ENCODE measurements around the gene DDA1. TPM values are rescaled to one million over a fixed set of nuclear protein-coding genes. Genes with fewer than 3 reads are reported as not detected.
"Not testable (repeated sequence)": the region's sequence is repeated elsewhere in the genome, so short reads cannot be mapped to it uniquely, and the experiment has no call there.

Gene DDA1
- total RNA-seq, 1 experiment from 2014 or later, result 87.9 TPM

DNA sequence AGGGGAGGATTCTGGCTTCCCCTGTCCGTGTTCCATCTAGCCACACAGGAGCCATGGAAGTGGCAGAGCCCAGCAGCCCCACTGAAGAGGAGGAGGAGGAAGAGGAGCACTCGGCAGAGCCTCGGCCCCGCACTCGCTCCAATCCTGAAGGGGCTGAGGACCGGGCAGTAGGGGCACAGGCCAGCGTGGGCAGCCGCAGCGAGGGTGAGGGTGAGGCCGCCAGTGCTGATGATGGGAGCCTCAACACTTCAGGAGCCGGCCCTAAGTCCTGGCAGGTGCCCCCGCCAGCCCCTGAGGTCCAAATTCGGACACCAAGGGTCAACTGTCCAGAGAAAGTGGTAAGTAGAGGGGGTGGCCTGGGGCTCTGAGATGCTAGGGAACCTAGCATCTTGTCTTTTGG lies 40.6 kb upstream of the DDA1 start:
- no TSS peak for BruUV-seq (replicated peaks)
- H3K79me2 ChIP-seq (ENCODE audit: low read length), result peaks cover 17% of the 10 kb centered on the region
- H3K4me1 ChIP-seq (ENCODE audit: insufficient read depth, low read length), result peaks cover 7% of the 10 kb centered on the region
- ATAC-seq (no peak), DNase-seq (no peak)
- no peak overlapping the region for H3K9ac ChIP-seq (ENCODE audit: low read length)
- H4K20me1 ChIP-seq (ENCODE audit: low read length), result no peaks in the 10 kb centered on the region
- H3K36me3 ChIP-seq (ENCODE audit: low read depth, low read length), result peaks cover 16% of the 10 kb centered on the region
- peak overlapping the region; percentile 97; the same call in 1 of the 2 replicates for H3K4me3 ChIP-seq (ENCODE audit: low read length)
- no peaks in the 10 kb centered on the region for H3K9me3 ChIP-seq (ENCODE audit: low read length)
- peak overlapping the region; percentile 99 for H3K4me2 ChIP-seq (ENCODE audit: low read length)
- no peaks in the 10 kb centered on the region for H3F3A ChIP-seq (ENCODE audit: low read length, unreplicated experiment)
- POLR2A ChIA-PET (ENCODE audit: unreplicated experiment), result no interaction called here
- no peaks in the 10 kb centered on the region for H3K27me3 ChIP-seq (ENCODE audit: low read length)
- no peaks in the 10 kb centered on the region for H3K9me2 ChIP-seq (replicated peaks; ENCODE audit: low read length)
- TF ChIP-seq EZH2 (IDR thresholded peaks at IDR 0.05; ENCODE audit: low read length, unreplicated experiment) (no peak), CTCF (conservative IDR thresholded peaks at IDR 0.05; ENCODE audit: low read depth, low read length) (no peak), EZH2phosphoT487 (IDR thresholded peaks at IDR 0.05; ENCODE audit: borderline replicate concordance, low read length) (no peak)
- H3K27ac ChIP-seq (ENCODE audit: low read length), result no peak overlapping the region
- intact Hi-C loops (cut with micrococcal nuclease), result no loop called here
- CTCF ChIA-PET, result no interaction called here
- H2AFZ ChIP-seq (ENCODE audit: low read length), result no peak overlapping the region

DNA sequence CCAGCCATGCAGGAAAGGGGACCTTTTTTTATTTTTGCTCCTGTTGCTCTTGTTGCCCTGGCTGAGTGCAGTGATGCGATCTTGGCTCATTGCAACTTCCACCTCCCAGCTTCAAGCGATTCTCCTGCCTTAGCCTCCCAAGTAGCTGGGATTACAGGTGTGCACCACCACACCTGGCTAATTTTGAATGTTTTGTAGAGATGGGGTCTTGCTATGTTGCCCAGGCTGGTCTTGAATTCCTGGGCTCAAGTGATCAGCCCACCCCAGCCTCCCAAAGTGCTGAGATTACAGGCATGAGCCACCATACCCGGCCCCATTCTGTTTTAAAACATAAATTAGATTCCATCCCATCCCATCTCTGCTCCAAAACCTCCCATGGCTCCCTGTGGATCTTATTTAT lies 34.5 kb upstream of the DDA1 start:
- CTCF ChIA-PET; H3K4me3 ChIP-seq (ENCODE audit: low read length); H3K27ac ChIP-seq (ENCODE audit: low read length); H3K9me3 ChIP-seq (ENCODE audit: low read length); POLR2A ChIA-PET (ENCODE audit: unreplicated experiment); H3K4me2 ChIP-seq (ENCODE audit: low read length); BruUV-seq (replicated peaks); H3K79me2 ChIP-seq (ENCODE audit: low read length); H3K4me1 ChIP-seq (ENCODE audit: insufficient read depth, low read length); H3K9me2 ChIP-seq (replicated peaks; ENCODE audit: low read length); H4K20me1 ChIP-seq (ENCODE audit: low read length); DNase-seq; ATAC-seq; intact Hi-C loops (cut with micrococcal nuclease); H3F3A ChIP-seq (ENCODE audit: low read length, unreplicated experiment); H2AFZ ChIP-seq (ENCODE audit: low read length); H3K9ac ChIP-seq (ENCODE audit: low read length); H3K27me3 ChIP-seq (ENCODE audit: low read length): not testable (repeated sequence)
- H3K36me3 ChIP-seq (ENCODE audit: low read depth, low read length), result peaks cover 40% of the 10 kb centered on the region

DNA sequence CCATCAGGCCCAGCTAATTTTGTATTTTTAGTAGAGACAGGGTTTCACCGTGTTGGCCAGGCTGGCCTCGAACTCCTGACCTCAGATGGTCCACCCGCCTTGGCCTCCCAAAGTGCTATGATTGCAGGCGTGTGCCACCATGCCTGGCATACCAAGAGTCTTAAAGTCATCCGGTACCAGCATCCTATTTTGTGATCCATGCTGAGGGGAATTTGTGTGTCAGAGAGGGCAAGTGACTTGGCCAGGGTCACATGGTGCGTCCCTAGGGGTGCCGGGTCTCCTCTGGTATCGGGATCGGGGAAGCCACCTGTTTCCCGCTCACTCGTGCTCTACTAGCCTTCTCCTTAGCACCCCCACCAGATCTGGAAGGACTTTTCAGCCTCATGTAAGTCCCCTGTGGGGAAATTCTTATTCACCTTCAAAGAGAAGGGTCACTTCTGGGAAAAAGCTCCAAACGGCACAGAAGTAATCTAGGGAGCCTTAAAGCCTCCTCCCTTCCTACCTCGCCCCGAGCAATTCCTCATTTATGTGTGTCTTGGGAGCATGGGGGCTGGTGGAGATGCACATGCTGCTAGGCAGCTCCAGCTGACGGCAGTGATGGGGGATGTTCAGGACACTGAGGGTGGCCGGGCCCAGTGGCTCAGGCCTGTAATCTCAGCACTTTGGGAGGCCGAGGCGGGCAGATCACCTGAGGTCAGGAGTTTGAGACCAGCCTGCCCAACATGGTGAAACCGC lies 33.8 kb upstream of the DDA1 start:
- ATAC-seq (no peak), DNase-seq (no peak)
- Histone ChIP-seq H3K79me2 (ENCODE audit: low read length) (no peaks in the 10 kb centered on the region), H3K36me3 (ENCODE audit: low read depth, low read length) (peaks cover 38% of the 10 kb centered on the region), H3K9me3 (ENCODE audit: low read length) (no peaks in the 10 kb centered on the region), H3F3A (ENCODE audit: low read length, unreplicated experiment) (no peaks in the 10 kb centered on the region), H3K9me2 (replicated peaks; ENCODE audit: low read length) (no peaks in the 10 kb centered on the region), H3K9ac (ENCODE audit: low read length) (no peak overlapping the region), H3K4me2 (ENCODE audit: low read length) (no peak overlapping the region), H4K20me1 (ENCODE audit: low read length) (no peaks in the 10 kb centered on the region), H3K27me3 (ENCODE audit: low read length) (no peaks in the 10 kb centered on the region), H3K4me3 (ENCODE audit: low read length) (no peak overlapping the region), H2AFZ (ENCODE audit: low read length) (no peak overlapping the region), H3K27ac (ENCODE audit: low read length) (no peak overlapping the region), H3K4me1 (ENCODE audit: insufficient read depth, low read length) (no peaks in the 10 kb centered on the region)
- intact Hi-C loops (cut with micrococcal nuclease), result no loop called here
- CTCF ChIA-PET, result no interaction called here
- BruUV-seq (replicated peaks), result no TSS peak
- no peak for TF ChIP-seq EZH2 (IDR thresholded peaks at IDR 0.05; ENCODE audit: low read length, unreplicated experiment)
- TF ChIP-seq EZH2phosphoT487 (IDR thresholded peaks at IDR 0.05; ENCODE audit: borderline replicate concordance, low read length), result no peak
- TF ChIP-seq CTCF (conservative IDR thresholded peaks at IDR 0.05; ENCODE audit: low read depth, low read length), result no peak
- POLR2A ChIA-PET (ENCODE audit: unreplicated experiment), result no interaction called here
